Measurements from ENCODE around the gene COL13A1. TPM values are rescaled to one million over a fixed set of nuclear protein-coding genes. Genes with fewer than 3 reads are reported as not detected.

Gene COL13A1
- total RNA-seq, 1 donor from 2014 or later, result not detected

DNA sequence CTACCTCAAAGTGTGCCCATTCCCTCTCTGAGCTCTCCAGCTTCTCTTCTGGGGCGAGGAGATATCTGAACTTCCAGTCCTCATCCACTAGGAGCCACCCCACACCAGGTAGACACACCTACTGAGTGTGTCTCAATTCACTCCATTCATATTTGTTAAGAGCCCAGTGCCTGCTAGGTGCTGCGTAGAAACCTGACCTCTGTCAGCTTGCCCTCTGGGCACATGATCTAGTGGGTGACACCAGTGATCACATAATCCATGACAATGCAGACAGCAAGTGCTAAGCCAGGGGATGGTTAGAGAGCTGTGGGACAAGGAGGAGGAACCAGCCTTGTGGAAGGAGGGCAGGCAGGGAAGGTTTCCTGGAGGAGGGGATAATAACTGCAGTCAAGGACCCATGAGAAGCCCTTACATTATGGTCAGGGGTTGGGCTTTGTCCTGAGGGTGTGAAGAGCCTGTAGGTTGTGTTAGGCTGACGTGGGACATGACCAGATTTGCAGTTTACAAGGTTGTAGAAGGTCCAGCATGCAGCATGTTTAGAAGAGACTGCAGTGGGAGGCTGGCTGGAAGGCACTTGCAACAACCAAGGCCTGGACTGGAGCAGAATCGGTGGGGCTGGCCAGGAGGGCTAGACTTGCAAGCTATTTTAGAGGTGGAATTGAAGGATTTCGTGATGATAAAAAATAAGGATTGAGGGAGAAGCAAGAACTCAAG lies 81.8 kb downstream of the COL13A1 start:
- H3K27me3 ChIP-seq, result no peaks in the 10 kb centered on the region
- DNase-seq (ENCODE audit: extremely low spot score in 2 of 2), result no peak
- no peaks in the 10 kb centered on the region for H3K4me1 ChIP-seq
- TF ChIP-seq POLR2A (IDR thresholded peaks at IDR 0.05) (no peak), POLR2AphosphoS5 (IDR thresholded peaks at IDR 0.05; ENCODE audit: insufficient read depth in 1 of 2, low read depth in 1 of 2) (no peak)
- TF ChIP-seq, protein P1, sequence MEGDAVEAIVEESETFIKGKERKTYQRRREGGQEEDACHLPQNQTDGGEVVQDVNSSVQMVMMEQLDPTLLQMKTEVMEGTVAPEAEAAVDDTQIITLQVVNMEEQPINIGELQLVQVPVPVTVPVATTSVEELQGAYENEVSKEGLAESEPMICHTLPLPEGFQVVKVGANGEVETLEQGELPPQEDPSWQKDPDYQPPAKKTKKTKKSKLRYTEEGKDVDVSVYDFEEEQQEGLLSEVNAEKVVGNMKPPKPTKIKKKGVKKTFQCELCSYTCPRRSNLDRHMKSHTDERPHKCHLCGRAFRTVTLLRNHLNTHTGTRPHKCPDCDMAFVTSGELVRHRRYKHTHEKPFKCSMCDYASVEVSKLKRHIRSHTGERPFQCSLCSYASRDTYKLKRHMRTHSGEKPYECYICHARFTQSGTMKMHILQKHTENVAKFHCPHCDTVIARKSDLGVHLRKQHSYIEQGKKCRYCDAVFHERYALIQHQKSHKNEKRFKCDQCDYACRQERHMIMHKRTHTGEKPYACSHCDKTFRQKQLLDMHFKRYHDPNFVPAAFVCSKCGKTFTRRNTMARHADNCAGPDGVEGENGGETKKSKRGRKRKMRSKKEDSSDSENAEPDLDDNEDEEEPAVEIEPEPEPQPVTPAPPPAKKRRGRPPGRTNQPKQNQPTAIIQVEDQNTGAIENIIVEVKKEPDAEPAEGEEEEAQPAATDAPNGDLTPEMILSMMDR (IDR thresholded peaks at IDR 0.05), result no peak
- H3K27ac ChIP-seq, result no peak overlapping the region
- intact Hi-C loops (cut with DNase I), result no loop called here
- H3K9me3 ChIP-seq, result no peaks in the 10 kb centered on the region
- H3K36me3 ChIP-seq, result no peaks in the 10 kb centered on the region
- no peak overlapping the region for H3K4me3 ChIP-seq

- Histone ChIP-seq H3K9me3 (no peaks in the 10 kb centered on the region), H3K4me3 (no peak overlapping the region), H3K27me3 (no peaks in the 10 kb centered on the region), H3K27ac (no peak overlapping the region), H3K36me3 (no peaks in the 10 kb centered on the region), H3K4me1 (no peaks in the 10 kb centered on the region)
- TF ChIP-seq POLR2AphosphoS5 (IDR thresholded peaks at IDR 0.05; ENCODE audit: insufficient read depth in 1 of 2, low read depth in 1 of 2) (no peak), POLR2A (IDR thresholded peaks at IDR 0.05) (no peak)
- TF ChIP-seq, protein P1 (IDR thresholded peaks at IDR 0.05), result no peak
- DNase-seq (ENCODE audit: extremely low spot score in 2 of 2), result no peak
- intact Hi-C loops (cut with DNase I), result no loop called here
These were observed 82.3 kb downstream of the COL13A1 start for GRCh38 chr10:69884024-69884367.

GRCh38 chr10:69884686-69885085 lies 83.0 kb downstream of the COL13A1 start:
- no peak overlapping the region for H3K4me3 ChIP-seq
- H3K9me3 ChIP-seq, result no peaks in the 10 kb centered on the region
- no peaks in the 10 kb centered on the region for H3K36me3 ChIP-seq
- no peaks in the 10 kb centered on the region for H3K4me1 ChIP-seq
- no peak overlapping the region for H3K27ac ChIP-seq
- H3K27me3 ChIP-seq, result no peaks in the 10 kb centered on the region
- intact Hi-C loops (cut with DNase I), result no loop called here
- no peak for TF ChIP-seq POLR2AphosphoS5 (IDR thresholded peaks at IDR 0.05; ENCODE audit: insufficient read depth in 1 of 2, low read depth in 1 of 2)
- TF ChIP-seq, protein P1 (IDR thresholded peaks at IDR 0.05), result no peak
- TF ChIP-seq POLR2A (IDR thresholded peaks at IDR 0.05), result no peak
- no peak for DNase-seq (ENCODE audit: extremely low spot score in 2 of 2)

DNA sequence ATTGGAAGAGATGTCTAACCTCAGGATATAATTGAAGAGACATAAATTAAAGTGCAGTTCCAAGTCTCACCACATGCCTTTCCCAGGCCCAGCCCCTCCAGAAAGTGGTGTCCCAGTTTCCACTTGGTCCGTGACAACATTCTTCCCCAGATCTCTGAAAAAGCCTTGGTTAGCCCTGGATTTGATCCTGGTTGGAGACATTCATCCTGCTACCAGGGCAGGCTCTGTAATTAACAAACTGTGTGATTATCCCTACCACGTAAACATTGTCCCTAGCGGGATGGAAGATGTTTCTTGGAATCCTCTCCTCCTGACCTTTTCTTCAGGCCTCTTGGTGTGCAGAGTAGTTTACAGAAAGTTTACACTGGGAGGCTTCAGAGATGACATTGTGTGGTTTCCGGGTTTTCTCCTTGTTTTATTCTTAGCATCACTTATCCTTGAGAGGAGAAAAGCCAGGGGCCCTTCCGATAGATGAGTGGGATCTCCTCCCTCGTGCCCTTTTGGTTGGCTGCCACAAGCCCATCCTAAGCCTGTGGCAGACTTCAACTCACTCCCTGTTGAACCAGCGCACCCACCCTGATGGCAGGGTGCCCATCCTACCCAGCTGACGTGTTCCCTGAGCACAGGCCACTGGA lies 83.8 kb downstream of the COL13A1 start:
- H3K27me3 ChIP-seq, result no peaks in the 10 kb centered on the region
- intact Hi-C loops (cut with DNase I), result no loop called here
- H3K27ac ChIP-seq, result no peak overlapping the region
- no peak overlapping the region for H3K4me3 ChIP-seq
- H3K36me3 ChIP-seq, result no peaks in the 10 kb centered on the region
- DNase-seq (ENCODE audit: extremely low spot score in 2 of 2), result no peak
- H3K9me3 ChIP-seq, result no peaks in the 10 kb centered on the region
- H3K4me1 ChIP-seq, result no peaks in the 10 kb centered on the region
- TF ChIP-seq, protein P1 (IDR thresholded peaks at IDR 0.05), result no peak
- TF ChIP-seq POLR2A (IDR thresholded peaks at IDR 0.05) (no peak), POLR2AphosphoS5 (IDR thresholded peaks at IDR 0.05; ENCODE audit: insufficient read depth in 1 of 2, low read depth in 1 of 2) (no peak)

Data from vagina (tissue), 2 donors.